Liver (tissue), 9 donors: ENCODE results near the gene SLC1A2. TPM values are rescaled to one million over a fixed set of nuclear protein-coding genes. Genes with fewer than 3 reads are reported as not detected.

ENCODE experiments used
- DNase-seq: peaks from one replicate; pipeline ENCODE4 v3.0.0-alpha.2; 2017; ENCODE audit warnings: low spot score
- H3K27ac ChIP-seq, 2 donors: one replicate each; pipeline ENCODE4 v1.7.0; 2013; ENCODE audit warnings: inconsistent platforms in 2 of 2, low read length in 2 of 2, control low read depth in 1 of 2, low read depth in 1 of 2, mild to moderate bottlenecking in 1 of 2
- H3K27me3 ChIP-seq, 4 donors: one replicate each; pipeline versions ENCODE4 v1.6.1 to v1.7.0; 2013; ENCODE audit warnings: low read length in 3 of 4, inconsistent platforms in 1 of 4, mild to moderate bottlenecking in 1 of 4, moderate library complexity in 1 of 4; ENCODE audit not compliant: control insufficient read depth in 4 of 4, insufficient read depth in 4 of 4
- H3K36me3 ChIP-seq, 4 donors: one replicate each; pipeline versions ENCODE4 v1.6.1 to v1.7.0; 2013; ENCODE audit warnings: low read length in 3 of 4, mild to moderate bottlenecking in 3 of 4, low read depth in 1 of 4, moderate library complexity in 1 of 4; ENCODE audit not compliant: control insufficient read depth in 4 of 4, insufficient read depth in 3 of 4
- H3K4me1 ChIP-seq, 4 donors: one replicate each; pipeline versions ENCODE4 v1.6.1 to v1.7.0; 2013; ENCODE audit warnings: low read length in 3 of 4, mild to moderate bottlenecking in 3 of 4, moderate library complexity in 1 of 4; ENCODE audit not compliant: control insufficient read depth in 4 of 4, insufficient read depth in 4 of 4
- H3K4me3 ChIP-seq, 3 donors: one replicate each; pipeline versions ENCODE4 v1.6.1 to v1.7.0; 2013; ENCODE audit warnings: low read length in 3 of 3, control low read depth in 1 of 3, low read depth in 1 of 3, mild to moderate bottlenecking in 1 of 3
- H3K9ac ChIP-seq, 2 donors: one replicate each; pipeline ENCODE4 v1.7.0; 2013; ENCODE audit warnings: low read length in 2 of 2, mild to moderate bottlenecking in 2 of 2, moderate library complexity in 2 of 2, control low read depth in 1 of 2, low read depth in 1 of 2
- H3K9me3 ChIP-seq, 4 donors: one replicate each; pipeline versions ENCODE4 v1.6.1 to v1.7.0; 2013; ENCODE audit warnings: low read length in 3 of 4; ENCODE audit not compliant: control insufficient read depth in 4 of 4
- EGR1 ChIP-seq, 2 donors: IDR thresholded peaks; 2 replicates each; pipeline ENCODE4 v1.6.1; 2016 to 2018; ENCODE audit warnings: antibody characterized with exemption in 2 of 2, low read depth in 2 of 2
- FOXA1 ChIP-seq: IDR thresholded peaks from 2 replicates; pipeline ENCODE4 v1.6.1; 2016; ENCODE audit warnings: antibody characterized with exemption
- FOXA2 ChIP-seq: IDR thresholded peaks from 2 replicates; pipeline ENCODE4 v1.6.1; 2016; ENCODE audit warnings: antibody characterized with exemption
- GABPA ChIP-seq, 2 donors: IDR thresholded peaks in 1 of 2; conservative IDR thresholded peaks in 1 of 2; 2 replicates each; pipeline ENCODE4 v1.6.1; 2016; ENCODE audit warnings: antibody characterized with exemption in 2 of 2, mild to moderate bottlenecking in 1 of 2, moderate library complexity in 1 of 2
- HNF4A ChIP-seq, 2 donors: conservative IDR thresholded peaks; 2 replicates each; pipeline ENCODE4 v1.6.1; 2016; ENCODE audit warnings: antibody characterized with exemption in 2 of 2, mild to moderate bottlenecking in 2 of 2
- HNF4G ChIP-seq: IDR thresholded peaks from 2 replicates; pipeline ENCODE4 v1.6.1; 2016; ENCODE audit warnings: antibody characterized with exemption
- JUND ChIP-seq, 2 donors: IDR thresholded peaks; 2 replicates each; pipeline ENCODE4 v1.6.1; 2016; ENCODE audit warnings: antibody characterized with exemption in 2 of 2
- NR2F2 ChIP-seq: IDR thresholded peaks from 2 replicates; pipeline ENCODE4 v1.6.1; 2016; ENCODE audit warnings: antibody characterized with exemption
- RAD21 ChIP-seq, 2 donors: IDR thresholded peaks; 2 replicates each; pipeline ENCODE4 v1.6.1; 2016; ENCODE audit warnings: antibody characterized with exemption in 2 of 2, mild to moderate bottlenecking in 2 of 2
- RXRA ChIP-seq, 2 donors: IDR thresholded peaks; 2 replicates each; pipeline ENCODE4 v1.6.1; 2017 to 2018; ENCODE audit warnings: antibody characterized with exemption in 2 of 2, mild to moderate bottlenecking in 1 of 2
- SP1 ChIP-seq: IDR thresholded peaks from 2 replicates; pipeline ENCODE4 v1.6.1; 2018; ENCODE audit warnings: antibody characterized with exemption, mild to moderate bottlenecking
- TAF1 ChIP-seq: conservative IDR thresholded peaks from 2 replicates; pipeline ENCODE4 v1.6.1; 2016; ENCODE audit warnings: antibody characterized with exemption, mild to moderate bottlenecking
- YY1 ChIP-seq: IDR thresholded peaks from 2 replicates; pipeline ENCODE4 v1.6.1; 2016; ENCODE audit warnings: antibody characterized with exemption, mild to moderate bottlenecking
- WGBS: extraction: QIAGEN DNeasy Blood & Tissue Kit; methylation state at CpG from one replicate; pipeline ENCODE4 v1.1.7; 2013; 5-methylcytosine and 5-hydroxymethylcytosine counted together
- polyA plus RNA-seq, 2 donors: library from polyadenylated mRNA; stranded (reverse) in 1 of 2; unstranded in 1 of 2; fragments of 200-250 nt in 1 of 2; fragments of >200 nt in 1 of 2; fragmentation: Nextera tagmentation in 1 of 2; extraction: Ambion mirVana in 1 of 2; gene quantifications; one replicate each; pipeline versions ENCODE4 v1.2.1 to v1.2.3, GENCODE V29; 2013 to 2015
- total RNA-seq, 2 donors: library from RNA; depleted of rRNA; stranded (reverse); fragments of >200 nt; gene quantifications; one replicate each; pipeline ENCODE4 v1.2.3, GENCODE V29; 2014
- TF ChIP-seq, protein P1 (sequence below): IDR thresholded peaks from 2 replicates; pipeline ENCODE4 v1.6.1; 2016; ENCODE audit warnings: antibody characterized with exemption, mild to moderate bottlenecking
- TF ChIP-seq, protein P2 (sequence below): fragments of 150-350 bp; IDR thresholded peaks from 2 replicates; pipeline ENCODE4 v1.5.1; 2017; ENCODE audit warnings: improper control_type of control experiment, low read depth, low read length; ENCODE audit not compliant: missing input control
- TF ChIP-seq, protein P3 (sequence below): IDR thresholded peaks from 2 replicates; pipeline ENCODE4 v1.6.1; 2016; ENCODE audit warnings: antibody characterized with exemption
- TF ChIP-seq, protein P4 (sequence below): IDR thresholded peaks from 2 replicates; pipeline ENCODE4 v1.6.1; 2016; ENCODE audit warnings: antibody characterized with exemption
- TF ChIP-seq, protein P5 (sequence below): IDR thresholded peaks from 2 replicates; pipeline ENCODE4 v1.6.1; 2016; ENCODE audit warnings: antibody characterized with exemption
- donor health status: healthy.
- donor health status: healthy.
- donor health status: healthy.
- donor health status: healthy.
- donor health status: healthy.

SLC1A2 gene
- total and polyA plus RNA-seq, 4 donors = 6.4 to 19.5 (median 13.5) TPM

DNA sequence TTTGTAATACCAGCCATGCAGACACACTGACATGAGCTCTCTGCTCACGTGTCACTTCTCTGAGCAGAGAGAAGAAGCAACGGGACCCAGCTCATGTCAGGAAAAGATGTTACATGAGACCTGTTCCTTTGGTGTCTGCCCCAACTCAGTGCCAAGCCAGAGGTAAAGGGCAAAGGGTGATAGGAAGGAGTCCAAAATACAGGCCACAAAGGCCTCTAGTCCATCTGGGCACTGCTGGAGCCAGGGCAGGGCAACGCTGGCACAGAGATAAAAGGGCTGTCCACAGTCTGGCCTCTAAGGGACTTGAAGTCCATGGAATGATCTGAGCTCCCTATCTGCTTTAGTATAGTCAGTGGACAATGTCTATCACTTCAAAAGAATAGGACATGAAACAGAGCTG lies 79.3 kb downstream of the SLC1A2 start:
- no peak overlapping the region for H3K27ac ChIP-seq
- no peak overlapping the region for H3K4me3 ChIP-seq
- peaks cover 0 to 12% (median 10%) of the 10 kb centered on the region in 4 donors for H3K4me1 ChIP-seq
- WGBS = 29% methylated on average over 3 of the region's 3 CpGs
- no peaks in the 10 kb centered on the region for H3K36me3 ChIP-seq
- H3K27me3 ChIP-seq = no peaks in the 10 kb centered on the region
- no peaks in the 10 kb centered on the region for H3K9me3 ChIP-seq
- TF ChIP-seq HNF4A (conservative IDR thresholded peaks at IDR 0.05) (peak; percentile 100), FOXA2 (peak; percentile 51), NR2F2 (peak; percentile 95), RXRA (IDR thresholded peaks at IDR 0.05) (peak; percentile 94 to 96), SP1 (peak; percentile 92), HNF4G (peak; percentile 100), RAD21 (IDR thresholded peaks at IDR 0.05) (peak; percentile 54 to 70), FOXA1 (no peak), GABPA (IDR thresholded peaks at IDR 0.05 in 1 of 2, conservative IDR thresholded peaks at IDR 0.05 in 1 of 2) (no peak), EGR1 (IDR thresholded peaks at IDR 0.05; ENCODE audit: low read depth in 2 of 2) (peak in 1 of 2 donors; percentile 67), YY1 (peak; percentile 67), TAF1 (no peak), JUND (IDR thresholded peaks at IDR 0.05) (peak; percentile 59 to 93)
- TF ChIP-seq, protein P1, sequence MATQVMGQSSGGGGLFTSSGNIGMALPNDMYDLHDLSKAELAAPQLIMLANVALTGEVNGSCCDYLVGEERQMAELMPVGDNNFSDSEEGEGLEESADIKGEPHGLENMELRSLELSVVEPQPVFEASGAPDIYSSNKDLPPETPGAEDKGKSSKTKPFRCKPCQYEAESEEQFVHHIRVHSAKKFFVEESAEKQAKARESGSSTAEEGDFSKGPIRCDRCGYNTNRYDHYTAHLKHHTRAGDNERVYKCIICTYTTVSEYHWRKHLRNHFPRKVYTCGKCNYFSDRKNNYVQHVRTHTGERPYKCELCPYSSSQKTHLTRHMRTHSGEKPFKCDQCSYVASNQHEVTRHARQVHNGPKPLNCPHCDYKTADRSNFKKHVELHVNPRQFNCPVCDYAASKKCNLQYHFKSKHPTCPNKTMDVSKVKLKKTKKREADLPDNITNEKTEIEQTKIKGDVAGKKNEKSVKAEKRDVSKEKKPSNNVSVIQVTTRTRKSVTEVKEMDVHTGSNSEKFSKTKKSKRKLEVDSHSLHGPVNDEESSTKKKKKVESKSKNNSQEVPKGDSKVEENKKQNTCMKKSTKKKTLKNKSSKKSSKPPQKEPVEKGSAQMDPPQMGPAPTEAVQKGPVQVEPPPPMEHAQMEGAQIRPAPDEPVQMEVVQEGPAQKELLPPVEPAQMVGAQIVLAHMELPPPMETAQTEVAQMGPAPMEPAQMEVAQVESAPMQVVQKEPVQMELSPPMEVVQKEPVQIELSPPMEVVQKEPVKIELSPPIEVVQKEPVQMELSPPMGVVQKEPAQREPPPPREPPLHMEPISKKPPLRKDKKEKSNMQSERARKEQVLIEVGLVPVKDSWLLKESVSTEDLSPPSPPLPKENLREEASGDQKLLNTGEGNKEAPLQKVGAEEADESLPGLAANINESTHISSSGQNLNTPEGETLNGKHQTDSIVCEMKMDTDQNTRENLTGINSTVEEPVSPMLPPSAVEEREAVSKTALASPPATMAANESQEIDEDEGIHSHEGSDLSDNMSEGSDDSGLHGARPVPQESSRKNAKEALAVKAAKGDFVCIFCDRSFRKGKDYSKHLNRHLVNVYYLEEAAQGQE = peak; percentile 76
- TF ChIP-seq, protein P2, sequence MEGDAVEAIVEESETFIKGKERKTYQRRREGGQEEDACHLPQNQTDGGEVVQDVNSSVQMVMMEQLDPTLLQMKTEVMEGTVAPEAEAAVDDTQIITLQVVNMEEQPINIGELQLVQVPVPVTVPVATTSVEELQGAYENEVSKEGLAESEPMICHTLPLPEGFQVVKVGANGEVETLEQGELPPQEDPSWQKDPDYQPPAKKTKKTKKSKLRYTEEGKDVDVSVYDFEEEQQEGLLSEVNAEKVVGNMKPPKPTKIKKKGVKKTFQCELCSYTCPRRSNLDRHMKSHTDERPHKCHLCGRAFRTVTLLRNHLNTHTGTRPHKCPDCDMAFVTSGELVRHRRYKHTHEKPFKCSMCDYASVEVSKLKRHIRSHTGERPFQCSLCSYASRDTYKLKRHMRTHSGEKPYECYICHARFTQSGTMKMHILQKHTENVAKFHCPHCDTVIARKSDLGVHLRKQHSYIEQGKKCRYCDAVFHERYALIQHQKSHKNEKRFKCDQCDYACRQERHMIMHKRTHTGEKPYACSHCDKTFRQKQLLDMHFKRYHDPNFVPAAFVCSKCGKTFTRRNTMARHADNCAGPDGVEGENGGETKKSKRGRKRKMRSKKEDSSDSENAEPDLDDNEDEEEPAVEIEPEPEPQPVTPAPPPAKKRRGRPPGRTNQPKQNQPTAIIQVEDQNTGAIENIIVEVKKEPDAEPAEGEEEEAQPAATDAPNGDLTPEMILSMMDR = no peak
- TF ChIP-seq, protein P3, sequence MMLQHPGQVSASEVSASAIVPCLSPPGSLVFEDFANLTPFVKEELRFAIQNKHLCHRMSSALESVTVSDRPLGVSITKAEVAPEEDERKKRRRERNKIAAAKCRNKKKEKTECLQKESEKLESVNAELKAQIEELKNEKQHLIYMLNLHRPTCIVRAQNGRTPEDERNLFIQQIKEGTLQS = peak; percentile 44
- TF ChIP-seq, protein P4, sequence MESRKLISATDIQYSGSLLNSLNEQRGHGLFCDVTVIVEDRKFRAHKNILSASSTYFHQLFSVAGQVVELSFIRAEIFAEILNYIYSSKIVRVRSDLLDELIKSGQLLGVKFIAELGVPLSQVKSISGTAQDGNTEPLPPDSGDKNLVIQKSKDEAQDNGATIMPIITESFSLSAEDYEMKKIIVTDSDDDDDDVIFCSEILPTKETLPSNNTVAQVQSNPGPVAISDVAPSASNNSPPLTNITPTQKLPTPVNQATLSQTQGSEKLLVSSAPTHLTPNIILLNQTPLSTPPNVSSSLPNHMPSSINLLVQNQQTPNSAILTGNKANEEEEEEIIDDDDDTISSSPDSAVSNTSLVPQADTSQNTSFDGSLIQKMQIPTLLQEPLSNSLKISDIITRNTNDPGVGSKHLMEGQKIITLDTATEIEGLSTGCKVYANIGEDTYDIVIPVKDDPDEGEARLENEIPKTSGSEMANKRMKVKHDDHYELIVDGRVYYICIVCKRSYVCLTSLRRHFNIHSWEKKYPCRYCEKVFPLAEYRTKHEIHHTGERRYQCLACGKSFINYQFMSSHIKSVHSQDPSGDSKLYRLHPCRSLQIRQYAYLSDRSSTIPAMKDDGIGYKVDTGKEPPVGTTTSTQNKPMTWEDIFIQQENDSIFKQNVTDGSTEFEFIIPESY = peak; percentile 73
- TF ChIP-seq, protein P5, sequence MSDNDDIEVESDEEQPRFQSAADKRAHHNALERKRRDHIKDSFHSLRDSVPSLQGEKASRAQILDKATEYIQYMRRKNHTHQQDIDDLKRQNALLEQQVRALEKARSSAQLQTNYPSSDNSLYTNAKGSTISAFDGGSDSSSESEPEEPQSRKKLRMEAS = peak; percentile 88
- H3K9ac ChIP-seq = peak overlapping the region in 1 of 2 donors; percentile 42
- DNase-seq = no peak
